HG03521 (cell line): Measurements from ENCODE around the gene ATP4A.

Source experiments
- ATAC-seq: cut with Tn5 transposase; IDR thresholded peaks from one replicate; pipeline ENCODE4 v1.9.1; 2021; ENCODE audit warnings: mild to moderate bottlenecking, moderate library complexity; ENCODE audit not compliant: unreplicated experiment

ATP4A gene

DNA sequence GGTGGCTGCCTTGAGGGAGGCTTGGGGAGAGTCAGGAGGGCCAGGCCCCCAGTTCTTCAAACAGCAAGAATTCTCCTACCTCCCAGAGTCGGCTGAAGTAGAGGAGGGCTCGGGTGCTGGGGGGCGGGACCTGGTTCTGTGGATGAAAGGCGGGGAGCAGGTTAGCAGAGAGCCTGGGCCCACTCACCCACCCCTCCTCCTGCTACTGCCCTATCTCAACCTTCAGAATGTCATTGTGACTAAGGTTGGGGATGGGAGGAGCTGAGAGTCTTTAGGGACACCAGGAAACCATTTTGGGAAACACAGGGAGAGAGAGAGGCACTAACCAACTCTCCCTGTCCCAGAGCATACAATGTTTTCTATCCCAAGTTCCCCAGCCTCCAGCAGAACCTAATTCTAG lies 60.7 kb downstream of the ATP4A start:
- ATAC-seq, result no peak

DNA sequence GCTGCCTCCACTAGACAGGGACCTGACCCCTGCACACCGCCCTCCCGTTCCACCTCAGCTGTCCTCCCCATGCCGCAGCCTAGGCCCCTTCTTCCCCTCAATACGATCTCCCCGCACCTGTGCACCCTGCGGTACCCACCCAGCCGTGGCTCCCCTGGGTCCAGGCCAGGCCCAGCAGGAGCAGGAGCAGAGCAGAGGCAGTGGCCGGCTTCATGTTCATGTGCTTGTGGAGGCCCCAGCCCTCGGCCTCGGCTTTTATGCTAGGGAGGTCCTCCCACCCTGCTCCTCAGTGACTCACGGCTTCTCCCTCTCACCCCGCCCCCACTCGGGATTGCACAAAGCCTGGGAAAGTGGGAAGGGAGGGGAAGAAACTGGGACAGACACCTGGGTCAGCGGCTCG lies 61.8 kb downstream of the ATP4A start:
- ATAC-seq, result no peak

DNA sequence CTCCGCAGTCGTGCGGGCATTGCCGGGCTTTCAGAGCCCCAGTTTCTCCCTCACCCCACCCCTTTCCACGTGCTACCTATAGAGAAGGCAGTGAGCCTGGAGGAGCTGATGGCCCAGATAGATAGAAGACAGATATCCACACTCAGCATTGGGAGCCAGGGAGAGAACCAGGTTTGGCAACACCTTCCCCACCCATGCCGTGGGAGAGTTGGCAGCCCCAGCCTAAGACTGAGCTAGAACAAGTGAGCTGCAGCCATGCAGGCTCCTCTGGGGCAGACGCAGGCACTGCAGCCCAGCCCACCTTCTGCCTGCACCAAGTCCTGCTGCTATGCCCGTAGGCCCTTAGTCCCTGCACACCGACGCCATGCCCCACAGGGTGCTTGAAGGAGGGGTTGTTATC lies 62.8 kb downstream of the ATP4A start:
- ATAC-seq, result no peak
